Common myeloid progenitor, CD34-positive (primary cell): ENCODE measurements around the gene TIMP2.
"Not testable (repeated sequence)": the region's sequence is repeated elsewhere in the genome, so short reads cannot be mapped to it uniquely, and the experiment has no call there.

Experiments
- CTCF ChIA-PET: fragments of 350-600 bp; sonication (Branson Sonifier 250); formaldehyde crosslinking; loops from one replicate; lab custom pipeline; 2021; ENCODE audit warnings: antibody characterized with exemption; lab: Charles Lee
- POLR2A ChIA-PET: fragments of 350-600 bp; sonication (Branson Sonifier 250); formaldehyde crosslinking; loops from one replicate; lab custom pipeline; 2021; ENCODE audit warnings: antibody characterized with exemption; lab: Charles Lee
- DNase-seq, 3 donors: peaks; one replicate each; pipeline versions ENCODE4 v3.0.0 to v3.0.0-alpha.2; 2013
- H3K27ac ChIP-seq, 2 experiments: 1 replicate in 1 of 2; 2 replicates in 1 of 2; pipeline ENCODE4 v1.7.0; 2013; ENCODE audit warnings: inconsistent platforms in 2 of 2, low read length in 2 of 2, mild to moderate bottlenecking in 2 of 2, low read depth in 1 of 2, moderate library complexity in 1 of 2; ENCODE audit not compliant: severe bottlenecking in 2 of 2, insufficient read depth in 1 of 2, poor library complexity in 1 of 2
- H3K27me3 ChIP-seq, 5 experiments: replicated peaks in 2 of 5; 1 replicate in 3 of 5; 2 replicates in 2 of 5; pipeline versions ENCODE4 v1.6.1 to v1.7.0; 2013; ENCODE audit warnings: low read length in 4 of 5, mild to moderate bottlenecking in 2 of 5, moderate library complexity in 2 of 5, inconsistent platforms in 1 of 5; ENCODE audit not compliant: insufficient read depth in 5 of 5, control insufficient read depth in 4 of 5
- H3K36me3 ChIP-seq, 4 experiments: 1 replicate in 2 of 4; 2 replicates in 2 of 4; pipeline versions ENCODE4 v1.6.1 to v1.7.0; 2013; ENCODE audit warnings: low read length in 3 of 4, control low read depth in 1 of 4, mild to moderate bottlenecking in 1 of 4; ENCODE audit not compliant: control insufficient read depth in 4 of 4, insufficient read depth in 4 of 4
- H3K4me1 ChIP-seq, 4 experiments: 1 replicate in 3 of 4; 2 replicates in 1 of 4; pipeline versions ENCODE4 v1.6.1 to v1.7.1; 2013; ENCODE audit warnings: low read length in 3 of 4, mild to moderate bottlenecking in 3 of 4, control low read depth in 1 of 4, inconsistent platforms in 1 of 4, moderate library complexity in 1 of 4; ENCODE audit not compliant: control insufficient read depth in 4 of 4, insufficient read depth in 4 of 4; ENCODE audit errors: control extremely low read depth in 1 of 4
- H3K4me3 ChIP-seq, 7 experiments: 1 replicate in 4 of 7; 2 replicates in 3 of 7; pipeline versions ENCODE4 v1.5.1 to v1.7.0; 2013; ENCODE audit warnings: mild to moderate bottlenecking in 7 of 7, low read length in 6 of 7, moderate library complexity in 6 of 7, inconsistent platforms in 2 of 7, low read depth in 2 of 7, control low read depth in 1 of 7; ENCODE audit not compliant: insufficient read depth in 4 of 7, control insufficient read depth in 1 of 7; ENCODE audit errors: extremely low read depth in 1 of 7
- H3K9me3 ChIP-seq, 5 experiments: 1 replicate in 4 of 5; 2 replicates in 1 of 5; pipeline versions ENCODE4 v1.6.1 to v1.7.1; 2013; ENCODE audit warnings: low read length in 4 of 5, mild to moderate bottlenecking in 2 of 5, inconsistent platforms in 1 of 5, low read depth in 1 of 5, moderate library complexity in 1 of 5; ENCODE audit not compliant: control insufficient read depth in 4 of 5, insufficient read depth in 2 of 5; ENCODE audit errors: control extremely low read depth in 1 of 5
- WGBS: methylation state at CpG from one replicate; pipeline ENCODE4 v1.1.5; 2013; ENCODE audit not compliant: insufficient coverage; 5-methylcytosine and 5-hydroxymethylcytosine counted together

The TIMP2 gene

DNA sequence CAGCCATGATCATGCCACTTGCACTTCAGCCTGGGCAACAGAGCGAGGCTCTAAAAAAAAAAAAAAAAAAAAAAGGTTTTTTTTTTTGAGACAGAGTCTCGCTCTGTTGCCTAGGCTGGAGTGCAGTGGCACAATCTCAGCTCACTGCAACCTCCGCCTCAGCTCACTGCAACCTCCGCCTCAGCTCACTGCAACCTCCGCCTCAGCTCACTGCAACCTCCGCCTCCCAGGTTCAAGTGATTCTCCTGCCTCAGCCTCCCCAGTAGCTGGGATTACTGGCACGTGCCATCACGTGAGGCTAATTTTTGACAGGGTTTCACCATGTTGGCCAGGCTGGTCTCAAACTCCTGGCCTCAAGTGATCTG is 37.8 kb upstream of the TIMP2 start:
- H3K27me3 ChIP-seq, H3K4me1 ChIP-seq, DNase-seq, H3K36me3 ChIP-seq, POLR2A ChIA-PET, H3K4me3 ChIP-seq, H3K27ac ChIP-seq, H3K9me3 ChIP-seq: not testable (repeated sequence)
- WGBS: 100% methylated on average over 5 of the region's 8 CpGs
- CTCF ChIA-PET: interaction anchor here (1.0 to 1.6 kb wide), 2 partner anchors 9 to 97 kb away, joined by 3 to 6 read pairs; no protein-coding TSS in a partner anchor

DNA sequence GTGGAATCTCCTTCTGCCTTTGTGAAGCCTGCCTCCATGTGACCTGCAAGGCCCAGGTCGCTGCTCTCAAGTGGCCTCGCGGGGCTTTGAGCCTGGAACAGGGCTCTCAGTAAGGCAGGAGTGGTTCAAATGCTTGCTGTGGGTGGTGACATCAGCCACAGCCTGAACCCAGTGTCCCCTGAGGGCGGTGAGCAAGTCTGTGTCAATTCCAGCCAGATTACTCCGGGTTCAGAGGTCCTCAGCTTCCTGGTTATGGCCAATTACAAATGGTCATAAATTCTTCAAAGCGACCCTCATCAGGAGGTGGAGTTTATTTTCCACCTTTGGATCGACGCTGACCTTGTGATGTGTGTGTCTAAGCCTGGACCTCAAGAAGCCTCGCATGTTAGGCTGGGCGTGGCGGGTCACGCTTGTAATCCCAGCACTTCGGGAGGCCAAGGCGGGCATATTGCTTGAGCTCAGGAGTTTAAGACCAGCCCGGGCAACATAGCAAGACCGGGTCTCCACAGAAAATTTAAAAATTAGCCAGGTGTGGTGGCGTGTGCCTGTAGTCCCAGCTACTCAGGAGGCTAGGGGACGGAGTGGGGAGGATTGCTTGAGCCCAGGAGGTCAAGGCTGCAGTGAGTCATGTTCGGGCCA is 37.3 kb upstream of the TIMP2 start:
- no peaks in the 10 kb centered on the region for H3K4me1 ChIP-seq
- POLR2A ChIA-PET: no interaction called here
- no peak overlapping the region for H3K27ac ChIP-seq
- CTCF ChIA-PET: interaction anchor here (0.8 to 1.6 kb wide), 4 partner anchors 9 to 97 kb away, joined by 3 to 6 read pairs (median 3); no protein-coding TSS in a partner anchor
- no peaks in the 10 kb centered on the region for H3K9me3 ChIP-seq
- no peaks in the 10 kb centered on the region for H3K27me3 ChIP-seq
- H3K36me3 ChIP-seq: no peaks in the 10 kb centered on the region
- 91% methylated on average over 18 of the region's 19 CpGs for WGBS
- no peak overlapping the region for H3K4me3 ChIP-seq
- DNase-seq: no peak

DNA sequence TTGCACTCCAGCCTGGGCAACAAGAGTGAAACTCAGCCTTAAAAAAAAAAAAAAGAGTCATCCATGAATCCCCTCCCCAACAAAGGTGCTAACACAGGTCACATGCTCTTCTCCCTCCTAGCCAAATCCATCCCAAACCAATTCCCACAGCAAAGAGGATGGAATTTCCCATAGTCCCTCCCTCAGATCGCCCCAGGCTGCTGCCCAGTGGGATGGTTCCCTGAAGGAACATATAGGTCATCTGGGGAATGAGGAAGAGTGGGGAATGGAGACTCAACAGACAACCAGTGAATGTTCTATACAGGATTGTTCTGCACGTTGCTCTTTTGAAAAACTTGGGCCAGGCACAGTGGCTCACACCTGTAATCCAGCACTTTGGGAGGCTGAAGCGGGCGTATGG is 36.4 kb upstream of the TIMP2 start:
- DNase-seq: no peak
- H3K9me3 ChIP-seq: no peaks in the 10 kb centered on the region
- ChIA-PET POLR2A (no interaction called here), CTCF (interaction anchor here (0.8 to 1.6 kb wide), 2 partner anchors 10 to 14 kb away, joined by 3 to 6 read pairs; no protein-coding TSS in a partner anchor)
- H3K4me3 ChIP-seq: no peak overlapping the region
- no peaks in the 10 kb centered on the region for H3K27me3 ChIP-seq
- 100% methylated on average over 3 of the region's 4 CpGs for WGBS
- no peak overlapping the region for H3K27ac ChIP-seq
- H3K36me3 ChIP-seq: no peaks in the 10 kb centered on the region
- H3K4me1 ChIP-seq: no peaks in the 10 kb centered on the region

DNA sequence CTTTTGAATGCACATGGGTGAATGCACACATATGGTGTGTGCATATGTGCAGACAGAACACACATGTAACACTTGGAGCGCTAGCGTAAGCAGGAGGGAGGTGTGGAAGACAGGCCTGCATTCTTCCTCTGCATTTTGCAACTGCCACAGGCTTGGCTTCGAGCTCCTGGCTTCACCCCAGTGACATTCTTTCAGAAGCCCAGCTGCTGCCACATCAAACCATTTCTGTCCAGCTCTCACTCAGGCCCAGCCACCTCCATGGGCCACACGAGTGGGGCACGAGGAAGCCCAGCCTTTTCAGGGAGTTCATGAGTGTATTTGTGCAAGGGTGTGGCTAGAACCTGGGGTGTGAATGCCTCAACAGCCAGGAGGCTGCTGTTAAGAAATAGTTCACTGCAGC is 35.7 kb upstream of the TIMP2 start:
- Histone ChIP-seq H3K27ac (no peak overlapping the region), H3K4me3 (no peak overlapping the region), H3K36me3 (no peaks in the 10 kb centered on the region), H3K4me1 (no peaks in the 10 kb centered on the region), H3K9me3 (no peaks in the 10 kb centered on the region), H3K27me3 (no peaks in the 10 kb centered on the region)
- ChIA-PET CTCF (no interaction called here), POLR2A (no interaction called here)
- 100% methylated on average over 5 of the region's 5 CpGs for WGBS
- no peak for DNase-seq

DNA sequence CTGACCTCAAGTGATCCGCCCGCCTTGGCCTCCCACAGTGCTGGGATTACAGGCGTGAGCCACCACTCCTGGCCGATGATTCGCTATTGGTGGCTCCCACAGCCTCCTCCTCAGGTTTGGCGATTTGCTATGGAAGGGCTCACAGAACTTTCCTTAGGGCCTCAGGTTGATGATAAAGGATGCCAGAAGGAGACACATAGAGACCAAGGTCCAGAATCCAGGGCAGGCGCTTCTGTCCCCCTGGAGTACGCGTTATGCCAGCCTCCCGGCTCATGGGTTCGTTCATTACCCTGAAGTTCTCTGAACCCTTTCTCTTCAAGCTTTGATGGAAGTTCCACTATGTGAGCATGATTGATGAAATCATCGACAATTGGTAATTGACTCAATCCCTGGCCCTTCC is 34.6 kb upstream of the TIMP2 start:
- H3K27ac ChIP-seq: no peak overlapping the region
- DNase-seq: no peak
- no peaks in the 10 kb centered on the region for H3K9me3 ChIP-seq
- CTCF ChIA-PET: interaction anchor here (0.6 to 1.1 kb wide), 3 partner anchors 12 to 100 kb away, joined by 3 to 4 read pairs (median 3); no protein-coding TSS in a partner anchor
- H3K27me3 ChIP-seq: no peaks in the 10 kb centered on the region
- H3K4me3 ChIP-seq: no peak overlapping the region
- POLR2A ChIA-PET: no interaction called here
- WGBS: 96% methylated on average over 12 of the region's 12 CpGs
- H3K36me3 ChIP-seq: no peaks in the 10 kb centered on the region
- H3K4me1 ChIP-seq: no peaks in the 10 kb centered on the region

DNA sequence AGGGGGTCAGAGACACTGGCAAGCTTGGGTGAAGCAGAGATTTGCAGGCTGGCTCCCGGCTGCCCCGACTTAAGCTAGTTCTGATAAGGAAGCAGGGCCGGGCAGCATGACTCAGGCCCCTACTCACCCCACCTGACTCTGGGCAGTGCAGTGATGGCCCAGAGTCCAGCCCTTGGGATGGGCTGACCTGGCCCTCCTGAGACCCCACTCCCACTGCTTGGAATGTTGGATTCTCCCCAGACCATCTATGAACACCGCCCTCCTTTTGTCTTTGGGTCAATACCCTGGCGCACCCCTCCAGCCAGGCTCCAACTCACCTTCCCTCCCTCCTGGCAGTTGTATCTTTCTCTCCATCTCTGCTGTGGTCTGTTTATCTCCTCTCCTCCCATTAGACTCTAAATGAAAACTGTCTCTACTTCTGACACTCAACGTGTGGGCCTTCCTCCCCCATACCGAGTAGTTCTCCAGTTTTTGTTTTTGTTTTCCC is 33.5 kb upstream of the TIMP2 start:
- H3K27me3 ChIP-seq: peaks cover 0 to 3% (median 0%) of the 10 kb centered on the region in 5 experiments
- WGBS: 77% methylated on average over 7 of the region's 7 CpGs
- H3K27ac ChIP-seq: no peak overlapping the region
- DNase-seq: no peak
- POLR2A ChIA-PET: no interaction called here
- H3K4me3 ChIP-seq: no peak overlapping the region
- H3K9me3 ChIP-seq: no peaks in the 10 kb centered on the region
- no peaks in the 10 kb centered on the region for H3K4me1 ChIP-seq
- H3K36me3 ChIP-seq: no peaks in the 10 kb centered on the region
- CTCF ChIA-PET: interaction anchor here (1.1 to 1.2 kb wide), 2 partner anchors 13 to 14 kb away, joined by 3 to 4 read pairs; no protein-coding TSS in a partner anchor

DNA sequence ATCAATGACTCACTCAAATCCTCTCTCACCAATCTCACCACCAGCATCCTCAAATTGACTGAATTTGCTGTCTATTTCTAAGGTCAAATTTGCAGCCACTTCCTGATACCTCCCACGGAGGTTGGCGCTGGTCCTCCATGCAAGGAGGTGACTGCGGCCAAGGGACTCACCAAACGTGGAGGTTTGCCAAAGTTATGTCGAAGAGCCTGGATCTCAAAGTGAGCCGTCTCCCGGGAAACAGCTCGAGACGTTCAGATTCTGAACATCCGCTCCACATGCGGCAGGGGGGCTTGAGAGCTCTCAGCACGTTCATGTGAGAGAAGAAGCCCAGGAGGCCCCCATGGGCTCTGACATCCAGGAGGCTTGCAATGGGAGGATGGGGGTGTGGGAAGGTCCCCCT is 31.9 kb upstream of the TIMP2 start:
- Histone ChIP-seq H3K9me3 (no peaks in the 10 kb centered on the region), H3K4me1 (no peaks in the 10 kb centered on the region), H3K27ac (no peak overlapping the region), H3K4me3 (no peak overlapping the region), H3K36me3 (no peaks in the 10 kb centered on the region), H3K27me3 (peaks cover 0 to 3% (median 0%) of the 10 kb centered on the region in 5 experiments)
- no peak for DNase-seq
- ChIA-PET CTCF (interaction anchor here (1.2 to 1.5 kb wide), 2 partner anchors 15 to 92 kb away, joined by 3 to 4 read pairs; no protein-coding TSS in a partner anchor), POLR2A (no interaction called here)
- 93% methylated on average over 5 of the region's 12 CpGs for whole genome bisulfite sequencing
